Measurements from ENCODE around the gene SLIT1. TPM values are rescaled to one million over a fixed set of nuclear protein-coding genes. Genes with fewer than 3 reads are reported as not detected.

SLIT1 gene
- total and polyA plus RNA-seq, 2 of the 8 experiments (the other 6 are each of a cell fraction or from before 2014, with no cell fraction given) = 0.70 to 0.88 TPM

GRCh38 chr10:97111615-97112014 lies 74.1 kb downstream of the SLIT1 start:
- ChIA-PET POLR2A (ENCODE audit: partially characterized antibody) (interaction anchor here (0.6 kb wide), 2 partner anchors 489 to 661 kb away, joined by 3 to 5 read pairs; no protein-coding TSS in a partner anchor), CTCF (ENCODE audit: partially characterized antibody) (interaction anchor here (0.6 to 43.6 kb wide), 6 partner anchors 26 to 99 kb away, joined by 3 to 759 read pairs (median 4); no protein-coding TSS in a partner anchor)
- H3K79me1 ChIP-seq (ENCODE audit: low read depth, low read length) = no peaks in the 10 kb centered on the region
- no peak overlapping the region for H3K4ac ChIP-seq (replicated peaks; ENCODE audit: insufficient read length, low read depth, low read length)
- no peaks in the 10 kb centered on the region for H3K79me2 ChIP-seq (ENCODE audit: control insufficient read depth in 1 of 2, insufficient read depth in 2 of 2, low read length in 2 of 2)
- no peak overlapping the region for H2BK20ac ChIP-seq (ENCODE audit: low read length)
- H3K18ac ChIP-seq (ENCODE audit: extremely low read depth, low read length) = no peak overlapping the region
- no peaks in the 10 kb centered on the region for H3K27me3 ChIP-seq (replicated peaks in 1 of 4; ENCODE audit: control insufficient read depth in 3 of 4, extremely low read depth in 1 of 4, insufficient read depth in 3 of 4, low read length in 3 of 4)
- no peak overlapping the region for H2AFZ ChIP-seq (ENCODE audit: low read length)
- no peak overlapping the region for H4K5ac ChIP-seq (ENCODE audit: insufficient read length, low read depth, low read length)
- no peak overlapping the region for H2BK120ac ChIP-seq (replicated peaks; ENCODE audit: low read depth, low read length)
- FAIRE-seq = no peak
- H3K4me3 ChIP-seq (ENCODE audit: extremely low read depth in 1 of 4, insufficient read depth in 2 of 4, low read depth in 3 of 4, low read length in 4 of 4) = no peak overlapping the region
- H3K9me3 ChIP-seq (ENCODE audit: insufficient read depth in 2 of 2, low read depth in 1 of 2, low read length in 1 of 2) = no peaks in the 10 kb centered on the region
- H2BK5ac ChIP-seq (ENCODE audit: low read depth, low read length) = no peak overlapping the region
- no peak overlapping the region for H3K14ac ChIP-seq (ENCODE audit: insufficient read length)
- 83% methylated on average over 11 of the region's 11 CpGs; no CpG with 5 or more reads in 1 of the 2 experiments for WGBS, 2 experiments (ENCODE audit: extremely low coverage in 1 of 2, insufficient coverage in 1 of 2, insufficient read length in 1 of 2, insufficient replicate concordance in 2 of 2, low coverage in 1 of 2, low lambda C conversion rate in 2 of 2, missing lambda C conversion rate in 1 of 2)
- no peak overlapping the region for H4K91ac ChIP-seq (replicated peaks; ENCODE audit: insufficient read length, low read length)
- peaks cover 0 to 2% (median 0%) of the 10 kb centered on the region in 4 experiments; a peak in 2 of 7 replicates for H3K4me1 ChIP-seq (replicated peaks in 1 of 4; ENCODE audit: control insufficient read depth in 3 of 4, insufficient read depth in 4 of 4, low read length in 3 of 4)
- H3K27ac ChIP-seq (ENCODE audit: low read depth, low read length) = no peak overlapping the region
- H3K23ac ChIP-seq (ENCODE audit: insufficient read length) = no peak overlapping the region
- H2AK5ac ChIP-seq (ENCODE audit: low read depth, low read length) = no peak overlapping the region
- H3K56ac ChIP-seq (replicated peaks; ENCODE audit: insufficient read length, low read depth, low read length) = no peak overlapping the region
- H4K20me1 ChIP-seq (replicated peaks in 1 of 2; ENCODE audit: control insufficient read depth in 1 of 2, insufficient read depth in 2 of 2, low read length in 2 of 2) = no peaks in the 10 kb centered on the region
- no peak overlapping the region for H2BK15ac ChIP-seq (ENCODE audit: low read length)
- H3K4me2 ChIP-seq (ENCODE audit: insufficient read depth in 1 of 2, low read depth in 2 of 2, low read length in 2 of 2) = no peak overlapping the region
- H3K36me3 ChIP-seq (ENCODE audit: control insufficient read depth in 2 of 4, insufficient read depth in 4 of 4, low read length in 3 of 4) = no peaks in the 10 kb centered on the region
- H3K23me2 ChIP-seq (ENCODE audit: low read depth, low read length) = no peaks in the 10 kb centered on the region
- peak overlapping the region; percentile 8; the same call in 1 of the 2 replicates for H4K8ac ChIP-seq (ENCODE audit: extremely low read depth, insufficient read depth, low read length)
- DNase-seq (ENCODE audit: low read depth in 1 of 2, low spot score in 2 of 2) = no peak
- H2BK12ac ChIP-seq (ENCODE audit: low read depth, low read length) = no peak overlapping the region
- H3K9ac ChIP-seq (replicated peaks in 1 of 4; ENCODE audit: extremely low read depth in 1 of 4, low read depth in 3 of 4, low read length in 3 of 4) = no peak overlapping the region
- no peak for TF ChIP-seq SAP30 (IDR thresholded peaks at IDR 0.05; ENCODE audit: insufficient read depth, insufficient replicate concordance, low read length)
- no peak for TF ChIP-seq KDM4A (IDR thresholded peaks at IDR 0.05; ENCODE audit: low read depth, low read length, severe bottlenecking)
- no peak for TF ChIP-seq RBBP5 (IDR thresholded peaks at IDR 0.05; ENCODE audit: borderline replicate concordance, low read depth, low read length)
- TF ChIP-seq POU5F1 (IDR thresholded peaks at IDR 0.05; ENCODE audit: low read depth, low read length) = no peak

All from H1 (cell line).